NB4 (cell line): ENCODE data around the gene CELSR1.

Experiments used
- POLR2A ChIP-seq: IDR thresholded peaks from 2 replicates; pipeline ENCODE4 v1.6.1; 2011; ENCODE audit warnings: mild to moderate bottlenecking; ENCODE audit not compliant: insufficient read length; ENCODE audit errors: extremely low read depth
- TF ChIP-seq, protein P1 (sequence below): IDR thresholded peaks from one replicate; pipeline ENCODE4 v1.5.1; 2012; ENCODE audit warnings: low read depth, low read length

DNA sequence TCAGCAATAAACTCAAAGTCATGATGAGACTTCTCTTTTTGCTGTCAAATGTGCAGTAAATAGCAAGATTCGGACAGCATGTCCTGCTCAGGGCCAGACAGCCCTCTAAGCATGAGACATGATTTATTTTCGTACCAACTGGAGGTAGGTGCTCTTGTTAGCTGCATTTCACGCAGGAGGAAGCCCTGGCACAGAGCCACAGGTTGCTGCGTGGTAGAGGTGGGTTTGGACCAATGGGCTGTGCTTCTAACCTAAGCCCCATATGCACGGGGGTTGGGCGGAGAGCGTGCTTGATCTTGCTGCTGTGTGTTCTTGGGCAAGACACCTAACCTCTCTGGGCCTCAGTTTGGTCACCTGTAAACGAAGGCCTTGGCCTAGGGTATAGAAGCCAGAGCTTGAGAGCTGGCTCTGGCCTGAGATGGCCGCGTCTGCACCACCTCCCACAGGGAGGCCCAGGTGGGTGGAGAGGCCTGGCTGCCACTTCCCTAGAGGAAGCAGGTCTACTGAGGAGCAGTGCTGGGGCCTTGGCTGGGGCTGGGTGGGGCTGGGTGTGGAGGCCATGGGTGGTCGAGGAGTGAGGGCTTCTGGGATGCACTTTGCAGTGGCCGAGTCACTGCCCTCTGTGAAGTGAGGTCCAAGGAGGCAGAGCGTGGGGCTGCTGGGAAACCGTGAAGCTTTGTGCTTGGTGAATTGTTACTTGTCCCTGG is 44.3 kb upstream of the CELSR1 start:
- TF ChIP-seq, protein P1, sequence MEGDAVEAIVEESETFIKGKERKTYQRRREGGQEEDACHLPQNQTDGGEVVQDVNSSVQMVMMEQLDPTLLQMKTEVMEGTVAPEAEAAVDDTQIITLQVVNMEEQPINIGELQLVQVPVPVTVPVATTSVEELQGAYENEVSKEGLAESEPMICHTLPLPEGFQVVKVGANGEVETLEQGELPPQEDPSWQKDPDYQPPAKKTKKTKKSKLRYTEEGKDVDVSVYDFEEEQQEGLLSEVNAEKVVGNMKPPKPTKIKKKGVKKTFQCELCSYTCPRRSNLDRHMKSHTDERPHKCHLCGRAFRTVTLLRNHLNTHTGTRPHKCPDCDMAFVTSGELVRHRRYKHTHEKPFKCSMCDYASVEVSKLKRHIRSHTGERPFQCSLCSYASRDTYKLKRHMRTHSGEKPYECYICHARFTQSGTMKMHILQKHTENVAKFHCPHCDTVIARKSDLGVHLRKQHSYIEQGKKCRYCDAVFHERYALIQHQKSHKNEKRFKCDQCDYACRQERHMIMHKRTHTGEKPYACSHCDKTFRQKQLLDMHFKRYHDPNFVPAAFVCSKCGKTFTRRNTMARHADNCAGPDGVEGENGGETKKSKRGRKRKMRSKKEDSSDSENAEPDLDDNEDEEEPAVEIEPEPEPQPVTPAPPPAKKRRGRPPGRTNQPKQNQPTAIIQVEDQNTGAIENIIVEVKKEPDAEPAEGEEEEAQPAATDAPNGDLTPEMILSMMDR, result no peak
- TF ChIP-seq POLR2A, result no peak
